HCT116 (cell line): ENCODE data around the gene FLT3LG. TPM values are rescaled to one million over a fixed set of nuclear protein-coding genes. Genes with fewer than 3 reads are reported as not detected.

Experiments used
- ATAC-seq: fragments of 200-7000 bp; cut with Tn5 transposase; 2 replicates; pipeline ENCODE4 v1.9.1; 2020; ENCODE audit warnings: mild to moderate bottlenecking, moderate library complexity
- BruUV-seq: library from RNA; stranded (reverse); fragments of 400-500 nt; replicated peaks from 2 replicates; lab custom pipeline; 2021; lab: Mats Ljungman, UMichigan
- CTCF ChIA-PET: fragments of 300-600 bp; sonication (Branson Sonifier 250); formaldehyde crosslinking; loops from one replicate; lab custom pipeline; 2021; ENCODE audit warnings: antibody characterized with exemption; lab: Charles Lee
- POLR2A ChIA-PET: fragments of 300-600, 350-600 bp; sonication (Branson Sonifier 250); formaldehyde crosslinking; loops from one replicate; lab custom pipeline; 2021; ENCODE audit warnings: antibody characterized with exemption; lab: Charles Lee
- RAD21 ChIA-PET, 2 experiments: fragments of 300-600 bp; sonication (Branson Sonifier 250); formaldehyde crosslinking; loops; one replicate each; lab custom pipeline; 2023; ENCODE audit warnings: low total read pairs in 2 of 2; ENCODE audit not compliant: uncharacterized antibody in 2 of 2, unreplicated experiment in 2 of 2, low non-redundant PET in 1 of 2; lab: Charles Lee
- DNase-seq: peaks from one replicate; pipeline ENCODE4 v3.0.0-alpha.2; 2010; ENCODE audit warnings: low read depth, low spot score
- H2AFZ ChIP-seq: fragments of 200-600 bp; shearing (Covaris generic), sonication (generic); 2 replicates; pipeline ENCODE4 v1.6.1; 2017; ENCODE audit warnings: low read depth, mixed run types, mixed read lengths, antibody characterized with exemption, low read length; ENCODE audit not compliant: poor library complexity, severe bottlenecking
- H3K27ac ChIP-seq: 2 replicates; pipeline ENCODE4 v1.5.1; 2012; ENCODE audit warnings: low read depth, low read length
- H3K27me3 ChIP-seq: fragments of 200-600 bp; sonication (generic); 2 replicates; pipeline ENCODE4 v1.6.1; 2016; ENCODE audit warnings: mixed run types, low read length, mixed read lengths; ENCODE audit not compliant: insufficient read depth
- H3K36me3 ChIP-seq, 2 experiments: fragments of 200-500 bp in 1 of 2; fragments of 200-600 bp in 1 of 2; sonication (Bioruptor generic) in 1 of 2; sonication (generic) in 1 of 2; 2 replicates each; pipeline versions ENCODE4 v1.5.1 to v1.6.1; 2014 to 2016; ENCODE audit warnings: low read length in 2 of 2, inconsistent platforms in 1 of 2, mixed read lengths in 1 of 2, mixed run types in 1 of 2; ENCODE audit not compliant: insufficient read depth in 2 of 2, control insufficient read depth in 1 of 2
- H3K4me1 ChIP-seq, 2 experiments: fragments of 200-600 bp in 1 of 2; sonication (generic) in 1 of 2; 2 replicates each; pipeline versions ENCODE4 v1.5.1 to v1.6.1; 2012 to 2017; ENCODE audit warnings: low read length in 2 of 2, inconsistent platforms in 1 of 2, mild to moderate bottlenecking in 1 of 2, mixed read lengths in 1 of 2, mixed run types in 1 of 2, moderate library complexity in 1 of 2; ENCODE audit not compliant: insufficient read depth in 2 of 2, control insufficient read depth in 1 of 2
- H3K4me2 ChIP-seq: fragments of 200-600 bp; sonication (generic); 2 replicates; pipeline ENCODE4 v1.6.1; 2017; ENCODE audit warnings: mixed run types, low read length, mixed read lengths
- H3K4me3 ChIP-seq, 2 experiments: fragments of 200-600 bp in 1 of 2; sonication (generic) in 1 of 2; replicated peaks in 1 of 2; 2 replicates each; pipeline ENCODE4 v1.5.1; 2011 to 2016; ENCODE audit warnings: low read length in 2 of 2, control low read depth in 1 of 2, low read depth in 1 of 2, mild to moderate bottlenecking in 1 of 2, mixed read lengths in 1 of 2, mixed run types in 1 of 2
- H3K79me2 ChIP-seq: fragments of 200-600 bp; sonication (generic); 2 replicates; pipeline ENCODE4 v1.6.1; 2017; ENCODE audit warnings: mild to moderate bottlenecking, mixed run types, low read length, moderate library complexity, mixed read lengths; ENCODE audit not compliant: insufficient read depth
- H3K9ac ChIP-seq: fragments of 200-600 bp; sonication (generic); 2 replicates; pipeline ENCODE4 v1.6.1; 2016; ENCODE audit warnings: low read length, mixed read lengths
- H3K9me2 ChIP-seq: fragments of 200-600 bp; sonication (generic), shearing (Covaris generic); 2 replicates; pipeline ENCODE4 v1.6.1; 2017; ENCODE audit warnings: mixed run types, mild to moderate bottlenecking, moderate library complexity; ENCODE audit not compliant: insufficient read depth
- H3K9me3 ChIP-seq, 2 experiments: fragments of 200-500 bp in 1 of 2; fragments of 200-600 bp in 1 of 2; sonication (Bioruptor generic) in 1 of 2; sonication (generic) in 1 of 2; 2 replicates each; pipeline ENCODE4 v1.6.1; 2014 to 2017; ENCODE audit warnings: low read length in 2 of 2, mixed read lengths in 2 of 2, inconsistent platforms in 1 of 2, low read depth in 1 of 2, mild to moderate bottlenecking in 1 of 2, mixed run types in 1 of 2, moderate library complexity in 1 of 2; ENCODE audit not compliant: control insufficient read depth in 1 of 2, insufficient read depth in 1 of 2
- H4K20me1 ChIP-seq: fragments of 200-600 bp; sonication (generic), shearing (Covaris generic); 2 replicates; pipeline ENCODE4 v1.6.1; 2017; ENCODE audit warnings: mixed run types, mild to moderate bottlenecking, moderate library complexity; ENCODE audit not compliant: insufficient read depth
- CBX3 ChIP-seq: IDR thresholded peaks from 2 replicates; pipeline ENCODE4 v1.6.1; 2012; ENCODE audit warnings: low read depth
- CEBPB ChIP-seq: IDR thresholded peaks from 2 replicates; pipeline ENCODE4 v1.6.1; 2012; ENCODE audit warnings: low read depth
- FOSL1 ChIP-seq: IDR thresholded peaks from 2 replicates; pipeline ENCODE4 v1.6.1; 2012; ENCODE audit warnings: low read depth
- JUND ChIP-seq: IDR thresholded peaks from 2 replicates; pipeline ENCODE4 v1.6.1; 2012
- MAX ChIP-seq: IDR thresholded peaks from 2 replicates; pipeline ENCODE4 v1.6.1; 2012
- POLR2AphosphoS5 ChIP-seq: IDR thresholded peaks from 2 replicates; pipeline ENCODE4 v1.6.1; 2011; ENCODE audit warnings: mild to moderate bottlenecking, low read depth, low read length, moderate library complexity
- REST ChIP-seq: IDR thresholded peaks from 2 replicates; pipeline ENCODE4 v1.6.1; 2012; ENCODE audit warnings: low read depth
- ZBTB33 ChIP-seq: IDR thresholded peaks from 2 replicates; pipeline ENCODE4 v1.6.1; 2011; ENCODE audit warnings: mild to moderate bottlenecking, low read length, moderate library complexity; ENCODE audit not compliant: insufficient replicate concordance; ENCODE audit errors: extremely low read depth
- intact Hi-C: fragments of 100-400 bp; cut with micrococcal nuclease; formaldehyde crosslinking; loops from 2 replicates; pipeline ENCODE4 v1.10.0; 2022
- total RNA-seq: library from RNA; stranded (reverse); gene quantifications from one replicate; pipeline ENCODE4 v1.2.1, GENCODE V29; 2021; ENCODE audit not compliant: unreplicated experiment
- TF ChIP-seq, protein P1 (sequence below): IDR thresholded peaks from 2 replicates; pipeline ENCODE4 v1.6.1; 2012

Gene FLT3LG
- total RNA-seq, 1 experiment from 2014 or later: 3.8 TPM

GRCh38 chr19:49488046-49488862, 14.2 kb downstream of the FLT3LG start:
- BruUV-seq: no TSS peak
- H3K79me2 ChIP-seq: peaks cover 43% of the 10 kb centered on the region
- RAD21 ChIA-PET: interaction anchor here in 1 of 2 experiments (0.6 kb wide), 1 partner anchor 10 kb away, joined by 4 read pairs; no protein-coding TSS in a partner anchor
- peak overlapping the region; percentile 99 to 100 for H3K4me3 ChIP-seq
- POLR2A ChIA-PET: interaction anchor here (0.5 to 2.1 kb wide), 6 partner anchors 12 to 1151 kb away, joined by 3 to 8 read pairs (median 4); partner anchors contain the start of genes ALDH16A1 and PIH1D1
- ATAC-seq: no peak
- H3K4me1 ChIP-seq: peaks cover 10 to 47% of the 10 kb centered on the region in 2 experiments; a peak in 3 of 4 replicates
- no peak for TF ChIP-seq MAX
- TF ChIP-seq POLR2AphosphoS5: peak; percentile 45; the same call in 1 of the 2 replicates
- TF ChIP-seq, all 23 proteins: peak for 1
- H3K4me2 ChIP-seq: peak overlapping the region; percentile 85
- peaks cover 19% of the 10 kb centered on the region; the same call in 1 of the 2 replicates for H4K20me1 ChIP-seq
- no peaks in the 10 kb centered on the region for H3K9me2 ChIP-seq
- no peak overlapping the region for H2AFZ ChIP-seq
- H3K27me3 ChIP-seq: no peaks in the 10 kb centered on the region
- peak overlapping the region; percentile 86 for H3K27ac ChIP-seq
- CTCF ChIA-PET: interaction anchor here (1.2 kb wide), 1 partner anchor 12 kb away, joined by 5 read pairs; no protein-coding TSS in a partner anchor
- H3K9ac ChIP-seq: peak overlapping the region; percentile 100
- intact Hi-C loops: no loop called here
- peaks cover 21 to 47% of the 10 kb centered on the region in 2 experiments for H3K36me3 ChIP-seq
- H3K9me3 ChIP-seq: no peaks in the 10 kb centered on the region
- DNase-seq: no peak

GRCh38 chr19:49488863-49489537, 15.0 kb downstream of the FLT3LG start:
- Histone ChIP-seq H3K9me3 (no peaks in the 10 kb centered on the region), H3K9me2 (no peaks in the 10 kb centered on the region), H4K20me1 (peaks cover 19% of the 10 kb centered on the region; the same call in 1 of the 2 replicates), H3K4me1 (peaks cover 10 to 52% of the 10 kb centered on the region in 2 experiments; a peak in 3 of 4 replicates), H3K27ac (peak overlapping the region; percentile 86), H3K27me3 (no peaks in the 10 kb centered on the region), H3K36me3 (peaks cover 21 to 47% of the 10 kb centered on the region in 2 experiments), H3K4me2 (peak overlapping the region; percentile 85), H2AFZ (no peak overlapping the region), H3K4me3 (peak overlapping the region; percentile 99 to 100), H3K79me2 (peaks cover 43% of the 10 kb centered on the region), H3K9ac (peak overlapping the region; percentile 100)
- RAD21 ChIA-PET: interaction anchor here in 1 of 2 experiments (0.6 kb wide), 1 partner anchor 10 kb away, joined by 4 read pairs; no protein-coding TSS in a partner anchor
- CTCF ChIA-PET: interaction anchor here (1.2 kb wide), 1 partner anchor 13 kb away, joined by 5 read pairs; no protein-coding TSS in a partner anchor
- no peak for ATAC-seq
- DNase-seq: no peak
- intact Hi-C loops: no loop called here
- no TSS peak for BruUV-seq
- POLR2A ChIA-PET: interaction anchor here (0.5 to 2.1 kb wide), 5 partner anchors 12 to 241 kb away, joined by 3 to 8 read pairs (median 4); partner anchors contain the start of genes ALDH16A1 and PIH1D1
- TF ChIP-seq JUND (no peak), FOSL1 (no peak), CBX3 (no peak), REST (no peak), ZBTB33 (no peak), CEBPB (no peak)
- TF ChIP-seq, protein P1, sequence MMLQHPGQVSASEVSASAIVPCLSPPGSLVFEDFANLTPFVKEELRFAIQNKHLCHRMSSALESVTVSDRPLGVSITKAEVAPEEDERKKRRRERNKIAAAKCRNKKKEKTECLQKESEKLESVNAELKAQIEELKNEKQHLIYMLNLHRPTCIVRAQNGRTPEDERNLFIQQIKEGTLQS: no peak
